Small intestine (tissue), 7 donors: ENCODE results near the gene ATP10A. TPM values are rescaled to one million over a fixed set of nuclear protein-coding genes. Genes with fewer than 3 reads are reported as not detected.

Source experiments
- DNase-seq, 2 donors: peaks; one replicate each; pipeline versions ENCODE4 v3.0.0 to v3.0.0-alpha.2; 2013
- FAIRE-seq: peaks from 2 replicates; lab custom pipeline; 2012; peaks lifted over from hg19 to GRCh38; lab: Jason Lieb, UNC
- H3K27ac ChIP-seq, 3 donors: one replicate each; pipeline ENCODE4 v1.5.1; 2013; ENCODE audit warnings: low read length in 2 of 3, mild to moderate bottlenecking in 2 of 3, control low read depth in 1 of 3, inconsistent platforms in 1 of 3, low read depth in 1 of 3, moderate library complexity in 1 of 3
- H3K27me3 ChIP-seq, 3 donors: one replicate each; pipeline ENCODE4 v1.6.1; 2013; ENCODE audit warnings: low read length in 3 of 3, inconsistent platforms in 1 of 3; ENCODE audit not compliant: control insufficient read depth in 3 of 3, insufficient read depth in 3 of 3
- H3K36me3 ChIP-seq, 3 donors: one replicate each; pipeline ENCODE4 v1.6.1; 2013; ENCODE audit warnings: low read length in 3 of 3, inconsistent platforms in 1 of 3, low read depth in 1 of 3, mild to moderate bottlenecking in 1 of 3, moderate library complexity in 1 of 3; ENCODE audit not compliant: control insufficient read depth in 3 of 3, insufficient read depth in 2 of 3
- H3K4me1 ChIP-seq, 3 donors: one replicate each; pipeline ENCODE4 v1.6.1; 2013; ENCODE audit warnings: low read length in 2 of 3, inconsistent platforms in 1 of 3, low read depth in 1 of 3, mild to moderate bottlenecking in 1 of 3, moderate library complexity in 1 of 3; ENCODE audit not compliant: control insufficient read depth in 3 of 3, insufficient read depth in 2 of 3
- H3K4me3 ChIP-seq, 3 donors: one replicate each; pipeline ENCODE4 v1.5.1; 2013; ENCODE audit warnings: low read length in 3 of 3, control low read depth in 1 of 3, inconsistent platforms in 1 of 3, low read depth in 1 of 3, mild to moderate bottlenecking in 1 of 3, moderate library complexity in 1 of 3
- H3K9me3 ChIP-seq, 2 donors: one replicate each; pipeline ENCODE4 v1.6.1; 2013; ENCODE audit warnings: low read depth in 1 of 2, low read length in 1 of 2; ENCODE audit not compliant: control insufficient read depth in 2 of 2, insufficient read depth in 1 of 2
- WGBS, 3 donors: extraction: QIAGEN DNeasy Blood & Tissue Kit; methylation state at CpG; one replicate each; pipeline ENCODE4 v1.1.7; 2013; 5-methylcytosine and 5-hydroxymethylcytosine counted together
- polyA plus RNA-seq, 4 donors: library from polyadenylated mRNA; stranded (reverse) in 3 of 4; unstranded in 1 of 4; fragments of 200-250 nt in 3 of 4; fragments of 120-200 nt in 1 of 4; gene quantifications; one replicate each; pipeline versions ENCODE4 v1.2.1 to v1.2.3, GENCODE V29; 2013
- donor health status: healthy with polysubstance abuse.
- donor health status: control.
- donor health status: control.
- donor health status: Bipolar disorder and iron deficiency.
- donor health status: healthy.

Gene ATP10A
- polyA plus RNA-seq, 4 donors = 0.27 to 2.8 (median 1.3) TPM; not detected in 1

GRCh38 chr15:25787381-25787780, 75.7 kb downstream of the ATP10A start:
- H3K27ac ChIP-seq = peak overlapping the region in 1 of 3 donors; percentile 60
- FAIRE-seq (no peak), DNase-seq (no peak)
- H3K4me3 ChIP-seq = no peak overlapping the region
- 77 to 92% (median 85%) methylated on average over 2 of the region's 2 CpGs for WGBS, 3 donors
- no peaks in the 10 kb centered on the region for H3K27me3 ChIP-seq
- H3K4me1 ChIP-seq = peaks cover 0 to 3% (median 2%) of the 10 kb centered on the region in 3 donors
- H3K9me3 ChIP-seq = peaks cover 0 to 2% of the 10 kb centered on the region in 2 donors
- no peaks in the 10 kb centered on the region for H3K36me3 ChIP-seq

DNA sequence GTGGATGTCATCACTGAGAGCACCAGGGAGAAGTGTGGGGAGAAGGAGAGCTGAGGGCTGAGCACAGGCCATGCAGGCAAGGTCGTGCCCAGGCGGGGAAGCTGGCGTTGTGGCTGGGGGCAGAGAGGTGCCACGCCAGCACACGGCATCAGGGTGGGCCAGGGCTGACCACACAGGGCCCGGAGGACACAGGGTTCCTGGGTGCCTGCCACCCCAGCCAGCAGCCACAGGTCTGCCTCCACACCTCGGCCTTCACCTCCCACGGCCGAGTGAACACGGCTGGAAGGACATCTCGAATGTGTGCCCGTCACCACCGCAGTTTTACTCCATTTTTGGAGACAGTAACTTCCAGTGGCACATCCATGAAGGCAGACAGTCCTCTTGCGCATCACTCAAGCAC, 77.1 kb downstream of the ATP10A start:
- FAIRE-seq (no peak), DNase-seq (no peak)
- Histone ChIP-seq H3K27ac (no peak overlapping the region), H3K4me3 (no peak overlapping the region), H3K9me3 (peaks cover 0 to 2% of the 10 kb centered on the region in 2 donors), H3K4me1 (peaks cover 0 to 3% (median 2%) of the 10 kb centered on the region in 3 donors), H3K27me3 (no peaks in the 10 kb centered on the region), H3K36me3 (no peaks in the 10 kb centered on the region)
- 93 to 94% (median 93%) methylated on average over 14 of the region's 14 CpGs for WGBS, 3 donors

DNA sequence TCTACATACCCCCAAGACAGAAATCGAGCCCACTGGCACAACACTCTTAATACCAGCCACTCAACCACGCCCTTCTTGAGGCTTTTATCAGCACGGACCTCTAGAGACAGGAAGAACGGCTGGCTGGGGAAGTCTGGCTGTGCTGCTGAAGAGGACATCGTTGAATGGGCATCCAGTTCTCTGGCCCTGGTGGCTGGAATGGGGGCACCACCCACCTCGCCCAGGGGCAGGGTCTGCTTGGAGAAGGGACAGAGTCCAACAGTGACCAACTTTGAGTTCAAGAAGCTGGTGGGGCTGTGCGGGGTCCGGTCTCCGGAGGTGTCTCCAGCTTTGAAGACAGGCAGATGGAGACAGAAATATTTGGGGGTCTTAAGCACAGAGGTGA, 77.5 kb downstream of the ATP10A start:
- FAIRE-seq = no peak

GRCh38 chr15:25784876-25785640, 78.1 kb downstream of the ATP10A start:
- Histone ChIP-seq H3K4me1 (peaks cover 0 to 3% (median 2%) of the 10 kb centered on the region in 3 donors), H3K27ac (no peak overlapping the region), H3K27me3 (no peaks in the 10 kb centered on the region), H3K4me3 (no peak overlapping the region), H3K9me3 (peaks cover 0 to 4% of the 10 kb centered on the region in 2 donors), H3K36me3 (no peaks in the 10 kb centered on the region)
- 88 to 92% (median 91%) methylated on average over 12 to 17 of the region's 17 CpGs for WGBS, 3 donors
- FAIRE-seq (no peak), DNase-seq (no peak)

More for the DNA sequence above, 77.5 kb downstream of the ATP10A start:
- Histone ChIP-seq H3K9me3 (peaks cover 0 to 2% of the 10 kb centered on the region in 2 donors), H3K36me3 (no peaks in the 10 kb centered on the region), H3K4me3 (no peak overlapping the region), H3K27ac (no peak overlapping the region), H3K27me3 (no peaks in the 10 kb centered on the region), H3K4me1 (peaks cover 0 to 3% (median 2%) of the 10 kb centered on the region in 3 donors)
- WGBS, 3 donors = 66 to 76% (median 67%) methylated on average over 9 of the region's 9 CpGs
- no peak for DNase-seq

- Histone ChIP-seq H3K27ac (no peak overlapping the region), H3K4me1 (peaks cover 0 to 3% (median 2%) of the 10 kb centered on the region in 3 donors), H3K36me3 (no peaks in the 10 kb centered on the region), H3K4me3 (no peak overlapping the region), H3K9me3 (peaks cover 0 to 4% of the 10 kb centered on the region in 2 donors), H3K27me3 (no peaks in the 10 kb centered on the region)
- WGBS, 3 donors = 67 to 72% (median 72%) methylated on average over 19 of the region's 19 CpGs
- DNase-seq (no peak), FAIRE-seq (no peak)
Measured at GRCh38 chr15:25783607-25784540, 79.3 kb downstream of the ATP10A start.

GRCh38 chr15:25783134-25783533, 80.0 kb downstream of the ATP10A start:
- no peak overlapping the region for H3K4me3 ChIP-seq
- no peaks in the 10 kb centered on the region for H3K27me3 ChIP-seq
- peaks cover 0 to 3% (median 2%) of the 10 kb centered on the region in 3 donors for H3K4me1 ChIP-seq
- H3K9me3 ChIP-seq = peaks cover 0 to 4% of the 10 kb centered on the region in 2 donors
- FAIRE-seq = no peak
- DNase-seq = no peak
- H3K36me3 ChIP-seq = no peaks in the 10 kb centered on the region
- no peak overlapping the region for H3K27ac ChIP-seq
- 82 to 83% (median 82%) methylated on average over 3 of the region's 3 CpGs for WGBS, 3 donors

DNA sequence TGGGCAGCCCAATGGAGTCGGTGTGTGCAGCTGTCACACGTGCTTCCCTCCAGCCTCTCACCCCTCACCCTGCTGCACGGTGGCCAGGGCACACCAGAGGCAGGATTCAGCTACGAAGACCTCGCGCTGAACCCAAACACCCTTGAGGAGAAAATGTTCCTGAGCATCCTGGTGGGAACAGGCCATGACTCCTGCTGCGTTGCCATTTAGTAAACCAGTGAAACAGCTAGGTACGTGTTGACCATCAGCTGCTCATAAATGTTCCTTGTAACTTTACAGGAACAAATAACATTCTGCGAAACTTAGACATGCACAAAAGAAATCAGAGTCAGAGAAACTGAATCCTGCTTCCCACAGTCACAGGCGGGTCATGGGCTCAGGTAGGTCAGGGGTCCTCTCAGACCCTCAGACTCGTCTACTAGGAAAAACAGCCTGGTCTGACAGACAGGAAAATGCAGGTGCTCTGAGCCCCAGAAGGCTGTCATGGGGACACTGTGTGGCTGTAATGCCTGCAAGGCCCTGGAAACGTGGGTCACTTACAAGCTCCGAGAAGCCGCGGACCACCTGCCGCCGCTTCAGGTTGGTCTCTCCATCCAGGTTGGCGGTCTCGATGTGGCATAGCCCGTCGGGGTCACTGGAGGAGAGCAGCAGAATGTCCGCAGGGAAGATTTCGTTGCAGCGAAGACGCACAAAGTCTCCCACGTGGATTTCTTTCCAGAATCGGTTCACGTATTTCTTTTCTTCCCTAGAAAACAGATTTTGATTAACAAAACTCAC, 82.5 kb downstream of the ATP10A start:
- H3K4me1 ChIP-seq = no peaks in the 10 kb centered on the region
- whole genome bisulfite sequencing, 3 donors = 90 to 92% (median 92%) methylated on average over 28 of the region's 28 CpGs

DNA sequence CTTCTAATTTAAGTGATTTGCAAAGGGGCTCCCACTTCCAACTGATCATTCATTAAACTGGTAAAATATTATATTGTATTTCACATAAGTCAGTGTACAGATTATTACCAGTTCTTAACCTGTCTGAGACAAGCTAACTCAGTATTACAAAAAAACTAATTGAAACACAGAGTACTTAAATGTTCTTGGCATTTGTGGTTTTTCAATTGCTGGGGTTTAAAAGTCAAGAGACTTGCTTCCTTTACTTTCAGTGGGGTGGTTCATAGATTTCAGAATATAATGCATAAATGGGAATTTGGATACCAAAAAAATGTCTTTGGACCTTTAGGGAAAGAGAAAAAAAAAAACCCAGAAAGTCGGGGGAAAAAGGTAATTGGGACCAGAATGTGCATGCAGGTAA, 85.0 kb downstream of the ATP10A start:
- no peaks in the 10 kb centered on the region for H3K27me3 ChIP-seq
- 67 to 78% (median 76%) methylated on average over 1 of the region's 1 CpG for WGBS, 3 donors
- FAIRE-seq = no peak
- H3K36me3 ChIP-seq = no peaks in the 10 kb centered on the region
- no peak overlapping the region for H3K27ac ChIP-seq
- no peak overlapping the region for H3K4me3 ChIP-seq
- no peaks in the 10 kb centered on the region for H3K4me1 ChIP-seq
- peaks cover 0 to 2% of the 10 kb centered on the region in 2 donors for H3K9me3 ChIP-seq
- no peak for DNase-seq

More for the DNA sequence above, 82.5 kb downstream of the ATP10A start:
- no peak overlapping the region for H3K4me3 ChIP-seq
- no peaks in the 10 kb centered on the region for H3K27me3 ChIP-seq
- no peak for DNase-seq
- H3K9me3 ChIP-seq = peaks cover 0 to 4% of the 10 kb centered on the region in 2 donors
- no peaks in the 10 kb centered on the region for H3K36me3 ChIP-seq
- FAIRE-seq = no peak
- H3K27ac ChIP-seq = no peak overlapping the region
